Kidney (tissue), 14 donors: ENCODE results near the gene ARL6IP1. TPM values are rescaled to one million over a fixed set of nuclear protein-coding genes. Genes with fewer than 3 reads are reported as not detected.

Experiments used
- DNase-seq, 5 donors: peaks; one replicate each; pipeline ENCODE4 v3.0.0-alpha.2; 2013 to 2020
- FAIRE-seq: peaks from 2 replicates; lab custom pipeline; 2012; peaks lifted over from hg19 to GRCh38; lab: Jason Lieb, UNC
- H3K27ac ChIP-seq, 2 donors: one replicate each; pipeline ENCODE4 v1.7.0; 2013; ENCODE audit warnings: low read depth in 2 of 2, low read length in 2 of 2, inconsistent platforms in 1 of 2
- H3K27me3 ChIP-seq: one replicate; pipeline ENCODE4 v1.7.1; 2013; ENCODE audit warnings: low read length, inconsistent platforms; ENCODE audit not compliant: control insufficient read depth, insufficient read depth
- H3K36me3 ChIP-seq, 3 donors: one replicate each; pipeline versions ENCODE4 v1.7.0 to v1.7.1; 2013; ENCODE audit warnings: low read length in 3 of 3, control low read depth in 1 of 3, inconsistent platforms in 1 of 3; ENCODE audit not compliant: insufficient read depth in 3 of 3, control insufficient read depth in 2 of 3
- H3K4me1 ChIP-seq, 3 donors: one replicate each; pipeline versions ENCODE4 v1.7.0 to v1.7.1; 2013; ENCODE audit warnings: low read length in 3 of 3, inconsistent platforms in 1 of 3, low read depth in 1 of 3; ENCODE audit not compliant: control insufficient read depth in 2 of 3, insufficient read depth in 2 of 3
- H3K4me3 ChIP-seq, 3 donors: one replicate each; pipeline versions ENCODE4 v1.7.0 to v1.8.1; 2013; ENCODE audit warnings: low read length in 3 of 3, control low read depth in 1 of 3, inconsistent platforms in 1 of 3
- H3K9ac ChIP-seq, 3 donors: one replicate each; pipeline versions ENCODE4 v1.7.0 to v1.7.1; 2013; ENCODE audit warnings: low read length in 3 of 3, control low read depth in 1 of 3, inconsistent platforms in 1 of 3
- H3K9me3 ChIP-seq, 3 donors: one replicate each; pipeline versions ENCODE4 v1.7.0 to v1.7.1; 2013; ENCODE audit warnings: low read length in 3 of 3, control low read depth in 1 of 3, inconsistent platforms in 1 of 3; ENCODE audit not compliant: control insufficient read depth in 2 of 3, insufficient read depth in 1 of 3
- intact Hi-C: fragments of 100-400 bp; cut with DNase I; formaldehyde crosslinking; loops from one replicate; pipeline ENCODE4 v1.11.1; 2022
- polyA plus RNA-seq: library from polyadenylated mRNA; stranded (reverse); fragments of 350-450 nt; fragmentation: Illumina TruSeq; extraction: RNeasy Lipid Tissue Mini Kit (QIAGEN cat#74804); gene quantifications from one replicate; pipeline ENCODE4 v1.2.3, GENCODE V29; 2014; ENCODE audit warnings: low read depth, low replicate concordance; ENCODE audit not compliant: insufficient read depth
- total RNA-seq: library from RNA; stranded (reverse); fragmentation: NEBNext Ultra II Directional; extraction: Animal tissue kit (Norgen Biotek cat#: 25700); gene quantifications from one replicate; pipeline ENCODE4 v1.2.1, GENCODE V29; 2021
- TF ChIP-seq, protein P1 (sequence below): IDR thresholded peaks from 3 replicates; pipeline ENCODE4 v1.5.1; 2012; ENCODE audit warnings: mild to moderate bottlenecking, moderate library complexity, borderline replicate concordance; ENCODE audit not compliant: insufficient read depth; ENCODE audit errors: extremely low read depth
- donor health status: control.
- donor health status: control.
- donor health status: control.
- donor health status: control.
- donor health status: control.
- donor health status: DM: yes; HTN: yes; CAD: no.
- donor health status: Normal renal cell carcinoma (clear cell type).

The ARL6IP1 gene
- total and polyA plus RNA-seq, 2 donors from 2014 or later, result 99.5 to 107 TPM

DNA sequence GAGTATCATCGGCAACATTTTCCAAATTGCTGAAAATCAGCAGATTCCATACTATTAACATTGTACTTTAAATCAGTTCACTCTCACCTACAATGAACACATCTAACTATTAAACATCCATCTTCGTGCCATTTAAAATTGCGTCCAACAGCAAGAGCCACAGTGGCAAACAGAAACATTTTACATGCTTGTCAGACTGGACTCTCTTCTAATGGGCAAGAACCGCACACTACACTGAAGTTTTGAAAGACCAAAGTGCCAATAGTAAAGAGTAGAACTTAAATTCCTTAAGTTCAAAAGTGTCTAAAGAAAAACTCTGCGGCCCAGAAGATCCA, 11.9 kb downstream of the ARL6IP1 start:
- H3K27me3 ChIP-seq, result no peaks in the 10 kb centered on the region
- DNase-seq (no peak), FAIRE-seq (no peak)
- H3K9me3 ChIP-seq, result no peaks in the 10 kb centered on the region
- H3K27ac ChIP-seq, result peak overlapping the region; percentile 23 to 78
- intact Hi-C loops, result no loop called here
- peak overlapping the region; percentile 90 to 98 (median 93) for H3K9ac ChIP-seq
- H3K4me1 ChIP-seq, result peaks cover 0 to 16% (median 0%) of the 10 kb centered on the region in 3 donors
- TF ChIP-seq, protein P1, sequence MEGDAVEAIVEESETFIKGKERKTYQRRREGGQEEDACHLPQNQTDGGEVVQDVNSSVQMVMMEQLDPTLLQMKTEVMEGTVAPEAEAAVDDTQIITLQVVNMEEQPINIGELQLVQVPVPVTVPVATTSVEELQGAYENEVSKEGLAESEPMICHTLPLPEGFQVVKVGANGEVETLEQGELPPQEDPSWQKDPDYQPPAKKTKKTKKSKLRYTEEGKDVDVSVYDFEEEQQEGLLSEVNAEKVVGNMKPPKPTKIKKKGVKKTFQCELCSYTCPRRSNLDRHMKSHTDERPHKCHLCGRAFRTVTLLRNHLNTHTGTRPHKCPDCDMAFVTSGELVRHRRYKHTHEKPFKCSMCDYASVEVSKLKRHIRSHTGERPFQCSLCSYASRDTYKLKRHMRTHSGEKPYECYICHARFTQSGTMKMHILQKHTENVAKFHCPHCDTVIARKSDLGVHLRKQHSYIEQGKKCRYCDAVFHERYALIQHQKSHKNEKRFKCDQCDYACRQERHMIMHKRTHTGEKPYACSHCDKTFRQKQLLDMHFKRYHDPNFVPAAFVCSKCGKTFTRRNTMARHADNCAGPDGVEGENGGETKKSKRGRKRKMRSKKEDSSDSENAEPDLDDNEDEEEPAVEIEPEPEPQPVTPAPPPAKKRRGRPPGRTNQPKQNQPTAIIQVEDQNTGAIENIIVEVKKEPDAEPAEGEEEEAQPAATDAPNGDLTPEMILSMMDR, result no peak
- H3K4me3 ChIP-seq, result peak overlapping the region; percentile 86 to 91 (median 87)
- H3K36me3 ChIP-seq, result peaks cover 12 to 40% (median 17%) of the 10 kb centered on the region in 3 donors

DNA sequence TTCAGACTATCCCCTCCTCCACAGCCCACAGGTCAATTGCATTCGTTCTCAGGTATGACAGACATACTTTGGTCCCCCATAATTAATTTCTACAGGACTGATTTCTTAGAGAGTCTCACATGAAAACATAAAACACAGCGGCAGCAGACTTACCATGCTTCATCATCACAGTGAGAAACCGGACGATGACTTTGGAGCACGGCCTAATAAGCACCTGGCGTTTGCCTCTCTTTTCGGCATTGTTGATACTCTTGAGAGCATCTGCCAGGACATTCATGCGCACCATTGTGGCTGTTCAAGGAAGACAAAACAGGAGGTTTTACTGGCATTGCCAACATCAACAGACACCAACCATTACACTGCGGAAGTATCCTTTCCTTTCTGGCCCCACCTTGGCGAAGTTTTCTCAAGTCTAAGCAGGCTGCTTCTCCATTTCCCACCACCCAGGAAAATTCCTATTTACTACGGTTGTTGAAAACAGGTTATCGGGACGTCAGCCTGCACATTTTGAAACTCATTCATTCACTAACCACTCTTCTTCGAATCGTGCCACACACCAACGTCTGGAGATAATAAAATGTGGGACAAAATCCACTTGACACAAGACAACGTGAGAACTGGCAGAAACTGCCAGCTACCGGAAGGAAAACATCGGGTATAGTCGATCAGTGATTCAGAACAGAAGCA, 12.4 kb downstream of the ARL6IP1 start:
- Histone ChIP-seq H3K9ac (peak overlapping the region; percentile 90 to 98 (median 93)), H3K27me3 (no peaks in the 10 kb centered on the region), H3K9me3 (no peaks in the 10 kb centered on the region), H3K4me3 (peak overlapping the region; percentile 86 to 91 (median 87)), H3K4me1 (peaks cover 0 to 16% (median 0%) of the 10 kb centered on the region in 3 donors), H3K36me3 (peaks cover 9 to 40% (median 16%) of the 10 kb centered on the region in 3 donors), H3K27ac (peak overlapping the region; percentile 23 to 78)
- FAIRE-seq, result no peak
- TF ChIP-seq, protein P1, result no peak
- intact Hi-C loops, result no loop called here
- peak in 1 of 5 donors; percentile 13 for DNase-seq

DNA sequence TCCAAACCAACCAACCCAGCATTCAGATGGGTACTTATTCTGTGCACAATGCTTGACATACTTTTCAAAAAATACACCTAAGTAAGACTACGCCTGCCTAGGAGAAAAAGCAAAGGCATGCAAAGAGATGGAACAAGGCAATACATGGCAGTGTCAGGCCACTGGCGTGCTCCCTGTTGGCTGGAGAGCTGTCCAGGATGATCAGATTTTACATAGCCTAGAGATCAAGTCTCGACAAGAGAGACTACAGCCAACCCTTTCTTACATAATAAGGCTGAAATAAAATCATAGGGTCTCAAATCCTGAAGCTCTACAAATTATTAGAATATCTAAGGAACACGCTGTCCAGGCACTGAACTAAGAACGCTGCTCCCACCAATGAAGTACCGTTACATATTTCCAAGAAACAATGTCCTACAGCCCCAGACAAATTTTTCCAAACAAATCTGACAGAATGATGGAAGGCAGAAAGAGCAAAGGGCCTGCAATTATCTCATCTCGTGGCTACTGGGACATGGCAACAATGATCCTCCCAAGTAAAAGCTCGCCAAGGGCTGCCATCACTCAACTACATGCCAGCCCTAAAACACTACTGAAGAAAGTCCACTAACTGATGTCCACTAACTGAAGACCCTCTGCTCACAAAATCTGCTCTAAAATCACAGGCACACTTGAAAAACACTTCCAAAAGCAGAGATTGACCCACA, 16.3 kb downstream of the ARL6IP1 start:
- DNase-seq, result no peak
- peaks cover 0 to 16% (median 0%) of the 10 kb centered on the region in 3 donors for H3K4me1 ChIP-seq
- TF ChIP-seq, protein P1, result no peak

More for the DNA sequence above, 16.3 kb downstream of the ARL6IP1 start:
- no peak for FAIRE-seq
- intact Hi-C loops, result no loop called here
- no peaks in the 10 kb centered on the region for H3K27me3 ChIP-seq
- no peak overlapping the region for H3K9ac ChIP-seq
- peaks cover 9 to 42% (median 21%) of the 10 kb centered on the region in 3 donors for H3K36me3 ChIP-seq
- H3K9me3 ChIP-seq, result no peaks in the 10 kb centered on the region
- H3K4me3 ChIP-seq, result no peak overlapping the region
- H3K27ac ChIP-seq, result no peak overlapping the region
